ENCODE data around the gene CASP6.
"Not testable (repeated sequence)": the region's sequence is repeated elsewhere in the genome, so short reads cannot be mapped to it uniquely, and the experiment has no call there.

The CASP6 gene

GRCh38 chr4:109718759-109719158 is 15.5 kb upstream of the CASP6 start:
- no peak for DNase-seq

GRCh38 chr4:109713500-109713899 is 10.3 kb upstream of the CASP6 start:
- DNase-seq: no peak

- no peak for DNase-seq
Observed at GRCh38 chr4:109708990-109709389, 5.7 kb upstream of the CASP6 start.

- DNase-seq: no peak
Observed at GRCh38 chr4:109708435-109708834, 5.2 kb upstream of the CASP6 start.

- no peak for DNase-seq
Observed at GRCh38 chr4:109703664-109704361, 568 bp upstream of the CASP6 start.

- no peak for DNase-seq
Observed at GRCh38 chr4:109701566-109702410, 1.5 kb downstream of the CASP6 start.

- no peak for DNase-seq
Observed at GRCh38 chr4:109699553-109700225, 3.6 kb downstream of the CASP6 start.

- DNase-seq: no peak
Observed at GRCh38 chr4:109698656-109699055, 4.6 kb downstream of the CASP6 start.

GRCh38 chr4:109691411-109691920 is 11.8 kb downstream of the CASP6 start:
- no peak for DNase-seq

- no peak for DNase-seq
Observed at GRCh38 chr4:109690690-109691410, 12.4 kb downstream of the CASP6 start.

GRCh38 chr4:109684727-109685126 is 18.5 kb downstream of the CASP6 start:
- no peak for DNase-seq

GRCh38 chr4:109683621-109684253 is 19.5 kb downstream of the CASP6 start:
- DNase-seq: no peak

- no peak for DNase-seq
Observed at GRCh38 chr4:109682875-109683274, 20.4 kb downstream of the CASP6 start.

- not testable (repeated sequence) for DNase-seq
Observed at GRCh38 chr4:109678925-109679324, 24.3 kb downstream of the CASP6 start.

GRCh38 chr4:109678472-109678871 is 24.8 kb downstream of the CASP6 start:
- DNase-seq: not testable (repeated sequence)

GRCh38 chr4:109676886-109677285 is 26.4 kb downstream of the CASP6 start:
- DNase-seq: no peak

- DNase-seq: no peak
Observed at GRCh38 chr4:109675843-109676242, 27.4 kb downstream of the CASP6 start.

- DNase-seq: no peak
Observed at GRCh38 chr4:109675181-109675580, 28.1 kb downstream of the CASP6 start.

- DNase-seq: no peak
Observed at GRCh38 chr4:109673303-109673702, 29.9 kb downstream of the CASP6 start.

- DNase-seq: no peak
Observed at GRCh38 chr4:109672169-109672930, 30.9 kb downstream of the CASP6 start.

- no peak for DNase-seq
Observed at GRCh38 chr4:109671350-109671749, 31.9 kb downstream of the CASP6 start.

Measured in activated effector memory CD4-positive, alpha-beta T cell treated with anti-CD3 and anti-CD28 coated beads, Interleukin-2, amount 50 U/mL, for 16 hours (primary cell).